GM12878 (cell line): ENCODE measurements around the gene GMDS. TPM values are rescaled to one million over a fixed set of nuclear protein-coding genes. Genes with fewer than 3 reads are reported as not detected.

Source experiments
- polyA plus RNA-seq, 11 experiments: library from polyadenylated mRNA; depleted of rRNA in 4 of 11; unstranded in 6 of 11; stranded (reverse) in 5 of 11; fragments of >200 nt; fragmentation: Nextera tagmentation in 4 of 11; fragmentation: Illumina TruSeq in 1 of 11; extraction: Ambion mirVana in 4 of 11; extraction: Trizol in 1 of 11; gene quantifications; 1 replicate in 1 of 11; 2 replicates in 10 of 11; pipeline versions ENCODE4 v1.2.1 to v1.2.3, GENCODE V29; 2011 to 2016; ENCODE audit warnings: inconsistent platforms in 2 of 11, missing spikeins in 2 of 11, low read depth in 1 of 11
- total RNA-seq, 4 experiments: library from RNA; depleted of rRNA in 3 of 4; stranded (reverse); fragments of >200 nt in 3 of 4; fragmentation: Illumina TruSeq in 1 of 4; extraction: Trizol in 1 of 4; gene quantifications; 2 replicates each; pipeline versions ENCODE4 v1.2.1 to v1.2.3, GENCODE V29; 2013 to 2021
- TF ChIP-seq, protein P1 (sequence below): fragments of 450-650 bp; IDR thresholded peaks from 2 replicates; pipeline ENCODE4 v1.6.1; 2016; ENCODE audit warnings: mild to moderate bottlenecking, moderate library complexity, borderline replicate concordance
- TF ChIP-seq, protein P2 (sequence below): IDR thresholded peaks from 2 replicates; pipeline ENCODE4 v1.6.1; 2011; ENCODE audit warnings: borderline replicate concordance, low read depth, mild to moderate bottlenecking, moderate library complexity, mixed read lengths, low read length; ENCODE audit not compliant: insufficient read depth; ENCODE audit errors: extremely low read length

GMDS gene
- total and polyA plus RNA-seq, 10 of the 15 experiments (the other 5 are each of a cell fraction or from before 2014, with no cell fraction given) = 0.61 to 53.8 (median 29.3) TPM

- TF ChIP-seq, protein P1, sequence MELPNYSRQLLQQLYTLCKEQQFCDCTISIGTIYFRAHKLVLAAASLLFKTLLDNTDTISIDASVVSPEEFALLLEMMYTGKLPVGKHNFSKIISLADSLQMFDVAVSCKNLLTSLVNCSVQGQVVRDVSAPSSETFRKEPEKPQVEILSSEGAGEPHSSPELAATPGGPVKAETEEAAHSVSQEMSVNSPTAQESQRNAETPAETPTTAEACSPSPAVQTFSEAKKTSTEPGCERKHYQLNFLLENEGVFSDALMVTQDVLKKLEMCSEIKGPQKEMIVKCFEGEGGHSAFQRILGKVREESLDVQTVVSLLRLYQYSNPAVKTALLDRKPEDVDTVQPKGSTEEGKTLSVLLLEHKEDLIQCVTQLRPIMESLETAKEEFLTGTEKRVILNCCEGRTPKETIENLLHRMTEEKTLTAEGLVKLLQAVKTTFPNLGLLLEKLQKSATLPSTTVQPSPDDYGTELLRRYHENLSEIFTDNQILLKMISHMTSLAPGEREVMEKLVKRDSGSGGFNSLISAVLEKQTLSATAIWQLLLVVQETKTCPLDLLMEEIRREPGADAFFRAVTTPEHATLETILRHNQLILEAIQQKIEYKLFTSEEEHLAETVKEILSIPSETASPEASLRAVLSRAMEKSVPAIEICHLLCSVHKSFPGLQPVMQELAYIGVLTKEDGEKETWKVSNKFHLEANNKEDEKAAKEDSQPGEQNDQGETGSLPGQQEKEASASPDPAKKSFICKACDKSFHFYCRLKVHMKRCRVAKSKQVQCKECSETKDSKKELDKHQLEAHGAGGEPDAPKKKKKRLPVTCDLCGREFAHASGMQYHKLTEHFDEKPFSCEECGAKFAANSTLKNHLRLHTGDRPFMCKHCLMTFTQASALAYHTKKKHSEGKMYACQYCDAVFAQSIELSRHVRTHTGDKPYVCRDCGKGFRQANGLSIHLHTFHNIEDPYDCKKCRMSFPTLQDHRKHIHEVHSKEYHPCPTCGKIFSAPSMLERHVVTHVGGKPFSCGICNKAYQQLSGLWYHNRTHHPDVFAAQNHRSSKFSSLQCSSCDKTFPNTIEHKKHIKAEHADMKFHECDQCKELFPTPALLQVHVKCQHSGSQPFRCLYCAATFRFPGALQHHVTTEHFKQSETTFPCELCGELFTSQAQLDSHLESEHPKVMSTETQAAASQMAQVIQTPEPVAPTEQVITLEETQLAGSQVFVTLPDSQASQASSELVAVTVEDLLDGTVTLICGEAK = no peak
- TF ChIP-seq, protein P2, sequence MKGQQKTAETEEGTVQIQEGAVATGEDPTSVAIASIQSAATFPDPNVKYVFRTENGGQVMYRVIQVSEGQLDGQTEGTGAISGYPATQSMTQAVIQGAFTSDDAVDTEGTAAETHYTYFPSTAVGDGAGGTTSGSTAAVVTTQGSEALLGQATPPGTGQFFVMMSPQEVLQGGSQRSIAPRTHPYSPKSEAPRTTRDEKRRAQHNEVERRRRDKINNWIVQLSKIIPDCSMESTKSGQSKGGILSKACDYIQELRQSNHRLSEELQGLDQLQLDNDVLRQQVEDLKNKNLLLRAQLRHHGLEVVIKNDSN = no peak
Observed at GRCh38 chr6:1605893-1606779, 639.3 kb downstream of the GMDS start (continued).
